HEK293 (cell line): ENCODE measurements around the gene INKA2.

Source experiments
- CTCF ChIA-PET: fragments of 350-600 bp; formaldehyde crosslinking; extraction: SDS; loops from one replicate; lab custom pipeline; 2021; ENCODE audit warnings: antibody characterized with exemption; lab: Yijun Ruan, JAX
- POLR2A ChIA-PET: fragments of 300-600 bp; formaldehyde crosslinking; extraction: SDS; loops from one replicate; lab custom pipeline; 2020; ENCODE audit warnings: antibody characterized with exemption, inconsistent platforms; lab: Yijun Ruan, JAX
- H3K27ac ChIP-seq: fragments of 200-500 bp; sonication (Bioruptor generic); 2 replicates; pipeline ENCODE4 v1.5.1; 2014; ENCODE audit warnings: low read depth, low read length, control low read depth, inconsistent platforms; ENCODE audit errors: extremely low read depth
- H3K36me3 ChIP-seq, 2 experiments: fragments of 200-500 bp in 1 of 2; sonication (Bioruptor generic) in 1 of 2; 1 replicate in 1 of 2; 2 replicates in 1 of 2; pipeline ENCODE4 v1.5.1; 2014 to 2017; ENCODE audit warnings: inconsistent platforms in 2 of 2, low read length in 2 of 2; ENCODE audit not compliant: control insufficient read depth in 2 of 2, insufficient read depth in 1 of 2
- H3K4me1 ChIP-seq: fragments of 200-500 bp; sonication (Bioruptor generic); 2 replicates; pipeline ENCODE4 v1.5.1; 2014; ENCODE audit warnings: mild to moderate bottlenecking, low read length, inconsistent platforms; ENCODE audit not compliant: control insufficient read depth, insufficient read depth
- H3K4me3 ChIP-seq: 2 replicates; pipeline ENCODE4 v1.5.1; 2011; ENCODE audit warnings: low read depth, mild to moderate bottlenecking, control low read depth, low read length, moderate library complexity
- H3K9me3 ChIP-seq: fragments of 200-500 bp; sonication (Bioruptor generic); 2 replicates; pipeline ENCODE4 v1.5.1; 2014; ENCODE audit warnings: low read depth, low read length, inconsistent platforms; ENCODE audit not compliant: control insufficient read depth, insufficient read depth
- CTCF ChIP-seq: fragments of 450-650 bp; formaldehyde crosslinking; IDR thresholded peaks from 2 replicates; pipeline ENCODE4 v1.5.1; 2016; ENCODE audit warnings: missing biosample characterization, missing genetic modification characterization
- EGR2 ChIP-seq: fragments of 450-650 bp; formaldehyde crosslinking; IDR thresholded peaks from 2 replicates; pipeline ENCODE4 v1.5.1; 2016; ENCODE audit warnings: low read depth, missing biosample characterization, missing genetic modification characterization
- INSM2 ChIP-seq: fragments of 450-650 bp; formaldehyde crosslinking; IDR thresholded peaks from 2 replicates; pipeline ENCODE4 v1.5.1; 2016; ENCODE audit warnings: missing biosample characterization, missing genetic modification characterization
- KLF8 ChIP-seq: fragments of 450-650 bp; formaldehyde crosslinking; IDR thresholded peaks from 2 replicates; pipeline ENCODE4 v1.5.1; 2016; ENCODE audit warnings: missing biosample characterization, missing genetic modification characterization
- PATZ1 ChIP-seq: fragments of 450-650 bp; formaldehyde crosslinking; IDR thresholded peaks from 2 replicates; pipeline ENCODE4 v1.5.1; 2016; ENCODE audit warnings: missing biosample characterization, missing genetic modification characterization
- PRDM1 ChIP-seq: fragments of 450-650 bp; formaldehyde crosslinking; IDR thresholded peaks from 2 replicates; pipeline ENCODE4; 2016; ENCODE audit warnings: missing biosample characterization, missing genetic modification characterization
- SP2 ChIP-seq: fragments of 450-650 bp; formaldehyde crosslinking; IDR thresholded peaks from 2 replicates; pipeline ENCODE4 v1.5.1; 2016; ENCODE audit warnings: missing biosample characterization, missing genetic modification characterization
- SP7 ChIP-seq: fragments of 450-650 bp; formaldehyde crosslinking; IDR thresholded peaks from 2 replicates; pipeline ENCODE4 v1.5.1; 2016; ENCODE audit warnings: missing biosample characterization, missing genetic modification characterization
- ZBTB10 ChIP-seq: fragments of 450-650 bp; formaldehyde crosslinking; IDR thresholded peaks from 2 replicates; pipeline ENCODE4 v1.5.1; 2016; ENCODE audit warnings: missing biosample characterization, missing genetic modification characterization
- ZBTB20 ChIP-seq: fragments of 450-650 bp; formaldehyde crosslinking; IDR thresholded peaks from 2 replicates; pipeline ENCODE4 v1.5.1; 2016; ENCODE audit warnings: missing biosample characterization, missing genetic modification characterization
- ZFHX2 ChIP-seq: fragments of 450-650 bp; formaldehyde crosslinking; conservative IDR thresholded peaks from 2 replicates; pipeline ENCODE4 v1.5.1; 2016; ENCODE audit warnings: missing biosample characterization, missing genetic modification characterization
- ZNF121 ChIP-seq: fragments of 450-650 bp; formaldehyde crosslinking; IDR thresholded peaks from 2 replicates; pipeline ENCODE4 v1.5.1; 2016; ENCODE audit warnings: missing biosample characterization, missing genetic modification characterization
- ZNF19 ChIP-seq: fragments of 450-650 bp; formaldehyde crosslinking; IDR thresholded peaks from 2 replicates; pipeline ENCODE4; 2016; ENCODE audit warnings: missing biosample characterization, missing genetic modification characterization, low read depth
- ZNF274 ChIP-seq, 2 experiments: fragments of 200-500 bp in 1 of 2; fragments of 450-650 bp in 1 of 2; sonication (Bioruptor generic) in 1 of 2; formaldehyde crosslinking in 1 of 2; IDR thresholded peaks; 2 replicates each; pipeline versions ENCODE4 v1.5.1 to v1.6.1; 2014 to 2016; ENCODE audit warnings: borderline replicate concordance in 1 of 2, inconsistent platforms in 1 of 2, low read length in 1 of 2, missing biosample characterization in 1 of 2, missing genetic modification characterization in 1 of 2
- ZNF398 ChIP-seq: fragments of 450-650 bp; formaldehyde crosslinking; IDR thresholded peaks from 2 replicates; pipeline ENCODE4 v1.5.1; 2017; ENCODE audit warnings: missing biosample characterization, missing genetic modification characterization
- ZNF596 ChIP-seq: fragments of 450-650 bp; IDR thresholded peaks from 2 replicates; pipeline ENCODE4 v1.5.0; 2018; ENCODE audit warnings: missing biosample characterization, mild to moderate bottlenecking, missing genetic modification characterization, moderate library complexity
- ZNF670 ChIP-seq: fragments of 450-650 bp; formaldehyde crosslinking; IDR thresholded peaks from 2 replicates; pipeline ENCODE4 v1.5.1; 2016; ENCODE audit warnings: missing biosample characterization, missing genetic modification characterization, low read depth
- ZNF707 ChIP-seq: fragments of 450-650 bp; formaldehyde crosslinking; IDR thresholded peaks from 2 replicates; pipeline ENCODE4 v1.5.1; 2016; ENCODE audit warnings: missing biosample characterization, missing genetic modification characterization
- ZNF837 ChIP-seq: fragments of 450-650 bp; formaldehyde crosslinking; IDR thresholded peaks from 2 replicates; pipeline ENCODE4 v1.5.1; 2016; ENCODE audit warnings: missing biosample characterization, missing genetic modification characterization
- ZXDB ChIP-seq: fragments of 450-650 bp; formaldehyde crosslinking; IDR thresholded peaks from 2 replicates; pipeline ENCODE4 v1.5.1; 2016; ENCODE audit warnings: missing biosample characterization, missing genetic modification characterization

INKA2 gene

GRCh38 chr1:111768625-111769024 lies 29.4 kb upstream of the INKA2 start (continued):
- TF ChIP-seq ZNF837 (tag by site-specific recombination) (no peak), ZNF596 (no peak), ZNF121 (no peak), SP7 (no peak), ZNF398 (tag by site-specific recombination) (no peak), PATZ1 (tag by site-specific recombination) (no peak), EGR2 (tag by site-specific recombination) (no peak), CTCF (no peak), INSM2 (tag by site-specific recombination) (no peak), KLF8 (tag by site-specific recombination) (no peak), ZNF707 (tag by site-specific recombination) (no peak), ZBTB10 (tag by site-specific recombination) (no peak), ZBTB20 (no peak), ZNF274 (IDR thresholded peaks at IDR 0.05; ENCODE audit: low read length) (no peak), ZNF274 (tag by site-specific recombination; IDR thresholded peaks at IDR 0.05; ENCODE audit: borderline replicate concordance) (no peak), ZNF670 (no peak), SP2 (tag by site-specific recombination) (no peak)

GRCh38 chr1:111768023-111768422 lies 28.8 kb upstream of the INKA2 start:
- POLR2A ChIA-PET: interaction anchor here (1.0 kb wide), 2 partner anchors 13 to 29 kb away, joined by 3 to 5 read pairs; partner anchors contain the start of gene INKA2
- H3K27ac ChIP-seq: no peak overlapping the region
- H3K9me3 ChIP-seq: no peaks in the 10 kb centered on the region
- TF ChIP-seq PRDM1 (tag by site-specific recombination) (0 out of 2 replicates have a peak, but pooled peaks have one; percentile 16), ZNF19 (tag by site-specific recombination) (no peak), ZFHX2 (tag by site-specific recombination) (peak; percentile 70), ZXDB (tag by site-specific recombination) (no peak), EGR2 (tag by site-specific recombination) (peak; percentile 59; the same call in 1 of the 2 replicates)
- H3K4me3 ChIP-seq: no peak overlapping the region
- H3K36me3 ChIP-seq: peaks cover 12 to 67% of the 10 kb centered on the region in 2 experiments
- no peaks in the 10 kb centered on the region for H3K4me1 ChIP-seq
- CTCF ChIA-PET: interaction anchor here (0.8 to 5.3 kb wide), 9 partner anchors 12 to 843 kb away, joined by 3 to 83 read pairs (median 5); partner anchors contain the start of gene DDX20
